Spleen (tissue), 11 donors: Measurements from ENCODE around the gene JAML. TPM values are rescaled to one million over a fixed set of nuclear protein-coding genes. Genes with fewer than 3 reads are reported as not detected.

ENCODE experiments used
- DNase-seq: peaks from one replicate; pipeline ENCODE4 v3.0.0-alpha.2; 2020
- H3K27ac ChIP-seq, 8 donors: fragments of 200-600 bp; sonication (generic) in 7 of 8; 1 replicate in 4 of 8; 2 replicates in 4 of 8; pipeline versions ENCODE4 v1.5.0 to v1.8.0; 2016 to 2021; ENCODE audit warnings: inconsistent platforms in 4 of 8, mild to moderate bottlenecking in 4 of 8, moderate library complexity in 1 of 8
- H3K27me3 ChIP-seq, 7 donors: fragments of 200-600 bp; sonication (generic) in 6 of 7; replicated peaks in 1 of 7; 1 replicate in 4 of 7; 2 replicates in 3 of 7; pipeline versions ENCODE4 v1.5.0 to v1.8.0; 2016 to 2021; ENCODE audit warnings: inconsistent platforms in 3 of 7, mild to moderate bottlenecking in 1 of 7
- H3K36me3 ChIP-seq, 6 donors: fragments of 200-600 bp; sonication (generic) in 5 of 6; 1 replicate in 4 of 6; 2 replicates in 2 of 6; pipeline versions ENCODE4 v1.5.0 to v1.8.0; 2016 to 2021; ENCODE audit warnings: inconsistent platforms in 2 of 6
- H3K4me1 ChIP-seq, 6 donors: fragments of 200-600 bp; sonication (generic) in 5 of 6; 1 replicate in 3 of 6; 2 replicates in 3 of 6; pipeline versions ENCODE4 v1.5.0 to v1.8.0; 2016 to 2021; ENCODE audit warnings: inconsistent platforms in 3 of 6
- H3K4me3 ChIP-seq, 8 donors: fragments of 200-600 bp; sonication (generic) in 7 of 8; 1 replicate in 4 of 8; 2 replicates in 4 of 8; pipeline versions ENCODE4 v1.5.0 to v1.8.0; 2016 to 2021; ENCODE audit warnings: inconsistent platforms in 4 of 8, mild to moderate bottlenecking in 4 of 8, moderate library complexity in 2 of 8
- H3K9me3 ChIP-seq, 8 donors: fragments of 200-600 bp; sonication (generic) in 7 of 8; 1 replicate in 4 of 8; 2 replicates in 4 of 8; pipeline versions ENCODE4 v1.5.0 to v1.8.0; 2016 to 2021; ENCODE audit warnings: inconsistent platforms in 4 of 8
- CTCF ChIP-seq, 11 experiments: fragments of 200-600 bp in 7 of 11; fragments of 450-650 bp in 4 of 11; sonication (generic) in 4 of 11; IDR thresholded peaks in 8 of 11; conservative IDR thresholded peaks in 3 of 11; 1 replicate in 7 of 11; 2 replicates in 4 of 11; pipeline versions ENCODE4 v1.4.0 to v1.8.0; 2016 to 2021; ENCODE audit warnings: antibody characterized with exemption in 11 of 11, inconsistent platforms in 4 of 11, mild to moderate bottlenecking in 1 of 11
- POLR2A ChIP-seq, 3 donors: fragments of 450-650 bp; IDR thresholded peaks; one replicate each; pipeline ENCODE4 v1.5.1; 2017; ENCODE audit warnings: antibody characterized with exemption in 3 of 3, mild to moderate bottlenecking in 1 of 3
- POLR2AphosphoS5 ChIP-seq, 3 donors: sonication (generic); formaldehyde crosslinking; IDR thresholded peaks; one replicate each; pipeline ENCODE4 v1.5.1; 2017; ENCODE audit warnings: antibody characterized with exemption in 3 of 3
- WGBS, 5 donors: extraction: QIAGEN DNeasy Blood & Tissue Kit in 3 of 5; methylation state at CpG; one replicate each; pipeline versions ENCODE4 v1.1.5 to v1.1.7; 2013 to 2018; 5-methylcytosine and 5-hydroxymethylcytosine counted together
- intact Hi-C: fragments of 100-400 bp; cut with DNase I; formaldehyde crosslinking; loops from one replicate; pipeline ENCODE4 v1.15.0; 2023; ENCODE audit warnings: low total_unique reads
- polyA plus RNA-seq, 3 donors: library from polyadenylated mRNA; stranded (reverse); fragments of 200-250 nt; gene quantifications; one replicate each; pipeline ENCODE4 v1.2.1, GENCODE V29; 2013
- total RNA-seq, 7 donors: library from RNA; depleted of rRNA in 3 of 7; stranded (reverse); fragments of >200 nt in 3 of 7; fragmentation: NEBNext Ultra II Directional in 4 of 7; extraction: Animal tissue kit (Norgen Biotek cat#: 25700) in 4 of 7; gene quantifications; one replicate each; pipeline versions ENCODE4 v1.1.0 to v1.2.1, GENCODE V29; 2016 to 2021
- donor health status: healthy with polysubstance abuse.
- donor health status: DM: no; HTN: no; CAD: no; lungs with moderate emphysema.
- donor health status: DM: no; HTN: no; CAD: no.
- donor health status: Bipolar disorder and iron deficiency.
- donor health status: healthy.
- donor health status: DM: no; HTN: no; CAD: no.
- donor health status: DM: yes; HTN: yes; CAD: no.

JAML gene
- total and polyA plus RNA-seq, 10 donors = 18.2 to 180 (median 89.3) TPM

- H3K36me3 ChIP-seq = peaks cover 0 to 10% (median 0%) of the 10 kb centered on the region in 6 donors
- peak; percentile 77 for DNase-seq
- H3K9me3 ChIP-seq = no peaks in the 10 kb centered on the region
- peak overlapping the region; percentile 75 to 96 (median 88) for H3K27ac ChIP-seq
- H3K4me1 ChIP-seq = peaks cover 7 to 91% (median 45%) of the 10 kb centered on the region in 6 donors
- no peaks in the 10 kb centered on the region for H3K27me3 ChIP-seq
- peak overlapping the region in 3 of 8 donors; percentile 2 to 47 (median 7) for H3K4me3 ChIP-seq
- TF ChIP-seq POLR2AphosphoS5 (IDR thresholded peaks at IDR 0.05) = peak in 1 of 3 donors; percentile 61
- no peak for TF ChIP-seq CTCF (IDR thresholded peaks at IDR 0.05 in 8 of 11, conservative IDR thresholded peaks at IDR 0.05 in 3 of 11)
- intact Hi-C loops = no loop called here
- 12 to 33% (median 23%) methylated on average over 9 of the region's 9 CpGs for WGBS, 5 donors
Observed at GRCh38 chr11:118240999-118241763, 16.4 kb upstream of the JAML start.

- H3K4me3 ChIP-seq = peak overlapping the region in 1 of 8 donors; percentile 31
- peak overlapping the region in 7 of 8 donors; percentile 76 to 96 (median 86) for H3K27ac ChIP-seq
- intact Hi-C loops = no loop called here
- peaks cover 0 to 22% (median 2%) of the 10 kb centered on the region in 6 donors for H3K36me3 ChIP-seq
- H3K9me3 ChIP-seq = no peaks in the 10 kb centered on the region
- 34 to 65% (median 43%) methylated on average over 5 of the region's 5 CpGs for WGBS, 5 donors
- no peak for DNase-seq
- no peaks in the 10 kb centered on the region for H3K27me3 ChIP-seq
- TF ChIP-seq POLR2A (IDR thresholded peaks at IDR 0.05) = no peak
- no peak for TF ChIP-seq POLR2AphosphoS5 (IDR thresholded peaks at IDR 0.05)
- TF ChIP-seq CTCF (IDR thresholded peaks at IDR 0.05 in 8 of 11, conservative IDR thresholded peaks at IDR 0.05 in 3 of 11) = no peak
- peaks cover 7 to 91% (median 43%) of the 10 kb centered on the region in 6 donors for H3K4me1 ChIP-seq
Observed at GRCh38 chr11:118239509-118240205, 14.8 kb upstream of the JAML start.

- peak overlapping the region in 7 of 8 donors; percentile 76 to 96 (median 86) for H3K27ac ChIP-seq
Observed at GRCh38 chr11:118238929-118239328, 14.1 kb upstream of the JAML start.

More at GRCh38 chr11:118238929-118239328, 14.1 kb upstream of the JAML start:
- peaks cover 0 to 29% (median 5%) of the 10 kb centered on the region in 6 donors for H3K36me3 ChIP-seq
- H3K4me1 ChIP-seq = peaks cover 7 to 86% (median 41%) of the 10 kb centered on the region in 6 donors
- no peaks in the 10 kb centered on the region for H3K9me3 ChIP-seq
- peak overlapping the region in 1 of 8 donors; percentile 45 for H3K4me3 ChIP-seq
- no peak for DNase-seq
- H3K27me3 ChIP-seq = no peaks in the 10 kb centered on the region
- intact Hi-C loops = no loop called here
- 53 to 88% (median 64%) methylated on average over 1 of the region's 1 CpG for WGBS, 5 donors
- no peak for TF ChIP-seq POLR2A (IDR thresholded peaks at IDR 0.05)
- TF ChIP-seq CTCF (IDR thresholded peaks at IDR 0.05 in 8 of 11, conservative IDR thresholded peaks at IDR 0.05 in 3 of 11) = no peak
- TF ChIP-seq POLR2AphosphoS5 (IDR thresholded peaks at IDR 0.05) = no peak
